ENCODE measurements around the gene LBHD1.
A peak's percentile ranks its signal among the peaks of the same experiment; 100 is the strongest.
"Not testable (repeated sequence)": the region's sequence is repeated elsewhere in the genome, so short reads cannot be mapped to it uniquely, and the experiment has no call there.

LBHD1 gene

DNA sequence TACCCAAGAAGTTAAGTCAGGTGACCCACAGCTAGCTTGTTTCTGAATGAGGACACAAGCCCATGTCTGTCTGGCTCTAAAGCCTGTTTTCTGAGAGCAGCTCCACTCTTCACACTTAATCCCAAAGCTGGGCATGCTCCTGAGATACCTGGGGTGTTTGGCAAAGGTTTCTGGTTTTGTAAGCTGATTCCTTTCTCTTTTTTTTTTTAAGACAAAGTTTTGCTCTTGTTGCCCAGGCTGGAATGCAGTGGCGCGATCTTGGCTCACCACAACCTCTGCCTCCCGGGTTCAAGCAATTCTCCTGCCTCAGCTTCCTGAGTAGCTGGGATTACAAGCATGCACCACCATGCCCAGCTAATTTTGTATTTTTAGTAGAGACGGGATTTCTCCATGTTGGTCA, 21.6 kb upstream of the LBHD1 start:
- not testable (repeated sequence) for DNase-seq (ENCODE audit: low spot score)

DNA sequence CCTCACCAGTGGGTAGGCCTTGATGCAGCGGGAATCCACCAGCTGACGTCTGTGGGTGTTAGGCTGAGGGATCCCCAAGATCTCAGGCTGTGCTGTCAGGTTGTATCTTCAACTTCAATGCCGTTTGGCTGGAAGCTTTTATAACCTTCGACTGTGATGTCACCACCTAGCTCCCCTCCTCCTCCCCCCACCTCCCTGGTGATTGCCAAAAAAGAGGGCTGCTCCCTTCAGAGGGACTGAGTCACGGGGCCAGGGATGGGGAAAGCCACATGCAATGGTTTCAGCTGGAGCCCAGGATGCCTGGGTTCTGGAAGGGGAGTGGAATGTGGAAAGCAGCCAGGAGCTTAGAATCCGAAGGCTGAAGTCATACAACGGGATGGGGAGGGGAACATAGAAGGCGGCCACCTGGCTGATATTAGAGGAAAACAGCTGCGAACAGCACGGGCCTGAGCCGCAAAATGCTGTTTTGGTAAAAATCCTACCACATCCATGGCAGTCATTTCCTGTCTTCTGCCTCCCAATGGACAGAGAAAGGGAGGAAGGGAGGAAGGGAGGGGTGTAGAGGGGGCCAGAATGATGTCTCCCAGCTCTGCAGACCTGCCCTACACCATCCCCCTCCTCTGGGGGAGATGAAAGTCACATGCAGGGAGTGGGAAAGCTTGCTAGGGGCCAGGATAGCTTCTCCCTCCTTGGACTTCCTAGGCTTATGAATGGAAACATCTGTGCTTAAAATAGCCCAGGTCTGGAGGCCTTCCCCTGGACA, 17.5 kb upstream of the LBHD1 start, which contains the start of gene LRRN4CL:
LRRN4CL (minus strand) TSS at position 110 of the 763 bp plus-strand sequence. CDS start 1,022 bp downstream, outside the sequence.
- DNase-seq (ENCODE audit: low spot score) = no peak

DNA sequence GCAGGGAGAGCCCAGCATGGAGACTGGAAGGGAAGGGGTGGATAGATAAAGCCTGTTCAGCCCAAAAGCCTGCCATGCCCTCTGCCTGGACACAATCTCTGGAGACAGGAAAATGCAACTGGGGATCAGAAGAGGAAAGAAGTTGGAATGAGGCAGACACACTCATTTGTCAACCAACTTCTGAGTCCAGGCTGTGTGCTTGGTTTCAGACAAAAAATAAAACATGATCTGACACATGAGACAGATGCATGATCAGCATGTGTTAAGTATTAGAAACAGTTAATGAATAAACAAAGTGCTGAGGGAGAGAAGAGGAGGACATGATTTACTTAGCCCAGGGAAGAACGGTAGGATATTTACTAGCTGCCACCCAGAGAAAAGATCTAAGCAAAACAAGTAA, 16.4 kb upstream of the LBHD1 start:
- DNase-seq (ENCODE audit: low spot score) = no peak

DNA sequence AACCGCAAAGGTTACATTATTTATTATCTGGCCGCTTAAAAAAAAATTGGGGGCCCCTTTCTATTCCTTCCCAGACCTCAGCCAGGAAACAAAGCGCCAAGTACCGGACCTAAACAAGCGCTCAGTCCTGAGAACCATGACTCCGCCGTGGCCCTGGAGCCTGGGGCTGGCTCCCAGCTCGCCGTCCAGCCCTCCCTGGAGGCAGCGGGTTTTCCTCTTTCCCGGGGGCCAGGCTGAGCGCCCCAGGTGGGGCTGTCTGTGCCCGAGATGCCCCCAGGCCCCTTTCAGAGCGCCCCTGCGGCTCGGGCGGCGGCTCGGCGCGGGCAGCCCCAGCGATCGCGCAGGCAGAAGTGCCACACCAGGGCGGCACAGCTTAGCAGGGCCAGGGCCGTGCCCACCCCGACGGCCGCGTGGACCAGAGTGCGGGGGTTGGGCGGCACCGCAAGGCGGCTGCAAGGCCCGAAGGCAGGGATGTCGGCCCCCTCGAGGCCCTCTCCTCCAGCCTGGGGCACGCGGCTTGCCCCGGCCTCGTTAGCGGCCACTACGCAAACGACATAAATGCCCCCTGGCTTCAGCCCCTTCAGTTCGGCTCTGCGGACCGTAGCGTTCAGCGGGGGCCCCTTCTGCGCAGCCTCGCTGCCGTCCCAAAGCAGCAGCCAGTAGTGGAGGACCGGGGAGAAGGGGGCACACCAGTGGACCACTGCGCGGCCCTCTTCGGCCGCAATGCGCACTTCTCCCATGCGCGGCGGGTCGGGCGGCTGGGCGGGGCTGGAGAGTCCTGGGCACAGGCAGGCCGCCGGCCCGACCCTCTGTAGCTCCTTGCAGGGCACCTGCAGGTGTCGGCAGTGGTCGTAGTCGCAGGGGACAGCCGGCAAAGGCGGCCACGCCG, 15.7 kb upstream of the LBHD1 start:
- DNase-seq (ENCODE audit: low spot score) = no peak

DNA sequence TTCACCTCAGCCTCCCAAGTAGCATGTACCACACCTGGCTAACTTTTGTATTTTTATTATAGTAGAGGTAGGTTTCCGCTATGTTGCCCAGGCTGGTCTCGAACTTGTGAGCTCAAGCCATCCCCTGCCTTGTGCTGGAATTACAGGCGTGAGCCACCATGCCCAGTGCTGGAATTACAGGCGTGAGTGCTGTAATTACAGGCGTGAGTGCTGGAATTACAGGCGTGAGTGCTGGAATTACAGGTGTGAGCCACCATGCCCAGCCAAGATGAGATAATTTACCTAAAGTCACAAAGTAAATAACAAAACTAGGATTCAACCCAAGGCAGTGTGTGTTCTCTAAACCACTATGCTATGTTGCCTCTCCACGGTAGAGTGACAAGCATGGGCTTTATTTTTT, 10.5 kb upstream of the LBHD1 start:
- no peak for DNase-seq (ENCODE audit: low spot score)

DNA sequence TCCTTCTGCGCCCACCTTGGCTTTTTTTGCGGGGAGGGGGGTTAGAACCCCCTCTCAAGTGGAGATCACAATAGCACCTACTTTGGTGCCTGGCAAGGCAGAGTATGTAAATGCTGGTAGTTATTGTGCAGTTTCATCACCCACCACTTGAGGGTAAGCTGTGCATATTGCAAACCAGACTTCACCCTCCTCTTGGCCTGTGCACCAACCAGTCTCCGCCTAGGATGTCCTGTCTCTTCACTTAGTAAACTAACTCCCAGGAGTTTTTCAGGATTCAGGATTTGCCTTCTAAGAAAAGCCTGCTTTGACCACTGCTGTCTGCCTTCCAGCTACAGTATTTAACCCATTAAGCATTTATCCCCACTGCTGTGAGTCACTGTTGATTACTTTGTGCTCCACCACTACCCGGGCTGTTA, 8.8 kb upstream of the LBHD1 start:
- peak; percentile 75 for DNase-seq (ENCODE audit: low spot score)

DNA sequence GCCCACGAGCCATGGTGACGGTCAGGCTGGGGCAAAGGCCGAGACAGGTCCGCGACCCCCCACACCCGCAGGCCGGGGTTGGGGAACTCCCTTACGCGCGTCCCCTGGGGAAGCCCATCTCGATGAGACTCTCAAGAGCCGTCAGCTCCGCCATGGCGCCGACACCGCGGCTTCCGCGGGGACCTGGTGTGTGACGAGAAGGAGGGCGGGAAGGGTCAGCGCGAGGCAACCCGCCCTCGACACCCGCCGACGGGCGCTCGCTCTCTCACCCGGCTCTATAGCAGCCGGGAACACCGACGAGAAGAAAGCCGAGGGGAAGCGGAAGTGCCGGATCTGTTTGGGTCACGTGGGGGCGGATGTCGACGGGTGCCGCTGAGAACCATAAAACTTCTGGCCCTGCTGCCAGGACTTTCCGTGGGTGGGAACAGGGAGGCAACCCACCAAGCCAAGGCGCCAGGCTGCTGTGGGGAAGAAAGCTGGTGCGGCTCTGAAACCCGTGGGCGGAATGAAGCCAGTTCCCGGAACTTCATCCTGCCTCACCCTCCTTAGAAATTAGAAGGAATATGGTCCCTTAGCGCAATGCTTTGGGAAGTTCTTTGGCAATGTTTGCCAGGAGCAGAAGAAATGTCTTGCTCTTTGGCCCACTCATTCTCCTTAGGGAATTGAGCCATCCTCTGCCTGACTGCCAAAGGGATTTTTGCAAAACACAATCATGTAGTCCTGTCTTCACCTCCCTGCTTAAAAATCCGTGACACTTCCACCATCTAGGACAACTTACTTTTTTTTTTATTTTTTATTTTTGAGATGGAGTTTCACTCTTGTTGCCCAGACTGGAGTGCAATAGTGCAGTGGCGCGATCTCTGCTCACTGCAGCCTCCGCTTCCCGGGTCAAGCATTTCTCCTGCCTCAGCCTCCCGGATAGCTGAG, 7.0 kb upstream of the LBHD1 start, which contains the start of gene UBXN1:
UBXN1 (minus strand) TSS at position 304 of the 927 bp plus-strand sequence; CDS start at position 154, 150 bp downstream.
- peak; percentile 91 for DNase-seq (ENCODE audit: low spot score)

DNA sequence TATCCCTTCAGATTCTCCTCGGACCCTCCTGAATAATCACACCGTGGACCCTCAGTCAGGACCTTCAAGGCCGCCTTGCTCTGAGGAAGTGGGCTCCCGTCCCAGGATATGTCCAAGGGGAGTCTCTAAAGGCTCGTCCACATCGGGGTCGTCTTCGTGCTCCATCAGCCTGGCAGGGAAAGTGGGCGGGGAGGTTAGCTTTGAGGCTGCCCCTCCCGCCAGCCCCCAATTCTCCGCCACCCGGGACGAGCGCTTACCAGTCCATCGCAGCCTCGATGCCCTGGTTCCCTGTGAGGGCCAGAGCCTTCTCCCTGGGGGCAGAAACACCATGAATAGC, 6.3 kb upstream of the LBHD1 start:
- no peak for DNase-seq (ENCODE audit: low spot score)

DNA sequence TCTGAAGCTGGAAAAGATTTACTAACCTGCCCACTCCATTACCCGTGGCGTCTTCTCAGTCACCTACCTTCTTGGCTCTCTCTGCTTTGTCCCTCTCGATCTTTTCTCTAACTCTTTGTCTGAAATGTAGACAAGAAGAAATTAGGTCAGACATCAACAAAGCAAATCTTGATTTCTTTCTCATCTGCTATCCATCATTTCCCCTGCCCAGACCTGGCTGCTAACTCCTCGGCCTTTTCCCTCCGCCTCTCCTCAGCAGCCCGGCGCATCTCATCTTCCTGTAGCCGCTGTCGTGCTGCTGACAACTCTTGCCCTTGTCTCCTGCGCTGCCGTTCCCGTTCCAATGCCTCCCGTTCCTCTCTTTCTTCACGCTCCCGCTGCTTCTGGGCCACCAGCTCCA, 5.6 kb upstream of the LBHD1 start:
- no peak for DNase-seq (ENCODE audit: low spot score)

DNA sequence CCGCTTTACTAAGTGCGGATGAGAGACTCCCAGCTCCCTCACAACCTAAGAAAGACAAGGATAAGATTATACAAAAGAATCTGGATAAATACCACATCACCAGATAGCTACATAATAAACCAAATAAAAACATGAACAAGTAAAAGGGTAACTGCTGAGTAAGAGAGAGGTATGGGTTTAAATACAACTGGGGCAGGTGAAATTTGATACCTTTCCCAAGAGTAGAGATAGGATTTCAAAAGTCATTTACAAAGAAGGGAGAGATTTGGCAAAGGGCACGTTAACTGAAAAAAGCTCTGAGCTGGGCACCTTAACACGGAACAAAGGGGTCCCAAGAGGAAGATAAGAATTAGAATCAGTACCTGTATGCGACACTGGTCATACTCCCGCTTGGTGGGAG, 5.1 kb upstream of the LBHD1 start:
- DNase-seq (ENCODE audit: low spot score) = no peak

DNA sequence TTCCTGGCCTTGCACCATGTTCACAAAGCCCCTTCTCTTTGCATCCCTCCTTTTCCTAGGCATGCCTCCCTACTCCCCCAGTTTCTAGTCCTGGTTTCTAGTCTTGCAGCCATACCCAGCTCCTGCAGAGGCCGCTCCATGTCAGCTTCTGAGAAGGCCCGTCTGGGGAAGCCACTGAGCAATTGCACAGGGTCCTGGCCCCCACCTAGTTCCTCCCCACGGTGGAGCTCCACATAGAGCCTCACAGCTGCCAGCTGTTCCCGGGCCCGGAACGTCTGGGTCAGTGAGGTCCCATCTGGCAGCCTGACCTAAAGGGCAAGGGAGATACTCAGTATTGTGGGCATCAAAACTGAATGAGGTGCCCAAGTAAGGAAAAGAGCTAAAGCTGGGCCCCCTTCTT, 4.6 kb upstream of the LBHD1 start:
- DNase-seq (ENCODE audit: low spot score) = no peak

DNA sequence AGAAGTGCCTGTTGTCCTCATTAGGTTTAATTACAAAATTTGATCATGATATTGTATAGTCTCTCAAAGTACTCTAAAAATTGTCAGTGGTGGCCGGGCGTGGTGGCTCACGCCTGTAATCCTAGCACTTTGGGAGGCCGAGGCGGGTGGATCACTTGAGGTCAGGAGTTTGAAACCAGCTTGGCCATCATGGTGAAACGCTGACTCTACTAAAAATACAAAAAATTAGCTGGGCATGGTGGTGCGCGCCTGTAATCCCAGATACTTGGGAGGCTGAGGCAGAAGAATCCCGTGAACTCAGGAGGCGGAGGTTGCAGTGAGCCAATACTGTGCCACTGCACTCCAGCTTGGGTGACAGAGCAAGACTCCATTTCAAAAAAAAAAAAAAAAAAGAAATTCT, 3.3 kb upstream of the LBHD1 start:
- DNase-seq (ENCODE audit: low spot score) = not testable (repeated sequence)

DNA sequence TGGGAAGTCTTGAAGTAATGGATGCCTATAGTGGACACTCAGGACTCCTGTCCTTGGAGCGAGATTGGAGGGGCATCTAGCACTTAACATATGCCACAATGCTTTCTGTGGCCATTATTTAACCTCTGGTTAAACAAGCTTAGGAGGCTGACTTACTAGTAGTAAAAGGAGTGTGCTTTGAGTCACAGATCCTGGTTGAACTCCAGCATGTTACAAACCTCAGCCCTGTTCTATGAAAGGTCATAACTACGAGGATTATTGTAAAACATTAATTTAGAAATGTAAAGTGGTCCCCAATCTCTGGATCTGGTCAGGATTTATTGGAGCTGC, 1.1 kb upstream of the LBHD1 start:
- DNase-seq (ENCODE audit: low spot score) = no peak

DNA sequence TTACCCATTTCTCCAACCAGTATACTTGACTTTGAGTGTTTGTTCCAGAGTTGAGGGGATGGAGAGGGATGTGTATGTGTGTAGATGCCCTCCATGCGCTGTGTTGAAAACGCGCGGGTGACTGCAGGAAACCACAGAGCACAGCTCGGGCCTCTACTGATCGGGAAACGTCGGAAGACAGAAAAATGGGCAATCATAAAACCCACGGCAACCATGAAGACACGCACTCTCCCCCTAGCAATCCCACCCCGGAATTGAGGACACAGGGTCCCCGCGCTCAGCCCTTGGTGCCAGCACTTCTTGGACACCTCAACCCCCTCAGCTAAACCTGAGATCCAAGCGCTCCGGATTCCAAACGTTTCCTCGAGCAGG, 845 bp downstream of the LBHD1 start:
- peak; percentile 74 for DNase-seq (ENCODE audit: low spot score)

DNA sequence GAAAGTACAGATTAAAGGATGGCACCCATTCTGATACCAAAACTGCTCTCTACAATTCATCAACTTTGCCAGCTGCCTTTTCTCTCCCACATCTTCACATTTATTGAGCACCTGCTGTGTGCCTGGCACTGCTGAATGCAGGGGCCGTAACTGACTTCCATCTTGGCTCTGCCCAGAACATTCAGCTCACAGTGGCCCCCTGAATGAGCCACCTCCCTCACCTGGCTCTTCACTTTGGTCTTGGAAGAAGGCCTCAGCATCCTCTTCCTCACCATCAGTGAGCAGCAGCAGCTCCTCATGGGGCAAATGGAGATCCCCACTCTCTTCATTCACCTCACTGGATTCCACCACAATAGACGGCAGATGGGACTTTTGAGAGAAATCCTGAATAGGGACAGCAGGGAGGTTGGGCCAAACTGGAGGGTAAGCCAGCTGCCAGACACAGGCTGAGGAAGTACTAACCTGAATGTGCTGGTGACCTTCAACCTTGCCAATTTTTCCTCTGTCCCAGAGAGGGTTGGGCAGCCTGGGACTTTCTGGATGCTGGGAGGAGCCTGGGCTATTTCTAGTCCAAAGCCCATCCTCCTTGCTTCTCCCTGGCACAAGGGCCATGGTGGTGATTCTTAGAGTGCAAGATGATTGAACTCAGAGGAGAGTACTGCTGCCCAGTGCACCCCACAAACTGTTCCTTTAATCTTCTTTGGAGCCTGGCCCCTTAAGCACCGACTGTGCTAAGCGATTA, 2.5 kb downstream of the LBHD1 start:
- no peak for DNase-seq (ENCODE audit: low spot score)

DNA sequence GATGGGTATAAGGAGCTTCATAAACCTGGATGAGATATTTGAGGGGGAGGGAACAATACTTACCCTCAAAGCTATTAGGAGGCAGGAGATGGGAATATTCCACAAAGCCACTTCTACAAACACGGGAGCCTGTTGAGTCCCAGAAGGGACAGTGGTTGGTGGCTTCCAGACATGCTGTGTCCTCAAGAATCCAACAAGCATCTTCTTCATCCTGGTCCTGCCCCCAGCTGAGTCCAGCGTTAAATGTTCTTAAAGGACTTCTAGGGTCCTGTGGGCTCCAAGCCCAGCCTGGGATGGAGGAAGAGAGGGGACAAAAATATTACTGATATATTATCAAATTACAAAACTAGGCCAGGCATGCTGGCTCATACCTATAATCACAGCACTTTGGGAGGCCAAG, 4.6 kb downstream of the LBHD1 start:
- DNase-seq (ENCODE audit: low spot score) = no peak

DNA sequence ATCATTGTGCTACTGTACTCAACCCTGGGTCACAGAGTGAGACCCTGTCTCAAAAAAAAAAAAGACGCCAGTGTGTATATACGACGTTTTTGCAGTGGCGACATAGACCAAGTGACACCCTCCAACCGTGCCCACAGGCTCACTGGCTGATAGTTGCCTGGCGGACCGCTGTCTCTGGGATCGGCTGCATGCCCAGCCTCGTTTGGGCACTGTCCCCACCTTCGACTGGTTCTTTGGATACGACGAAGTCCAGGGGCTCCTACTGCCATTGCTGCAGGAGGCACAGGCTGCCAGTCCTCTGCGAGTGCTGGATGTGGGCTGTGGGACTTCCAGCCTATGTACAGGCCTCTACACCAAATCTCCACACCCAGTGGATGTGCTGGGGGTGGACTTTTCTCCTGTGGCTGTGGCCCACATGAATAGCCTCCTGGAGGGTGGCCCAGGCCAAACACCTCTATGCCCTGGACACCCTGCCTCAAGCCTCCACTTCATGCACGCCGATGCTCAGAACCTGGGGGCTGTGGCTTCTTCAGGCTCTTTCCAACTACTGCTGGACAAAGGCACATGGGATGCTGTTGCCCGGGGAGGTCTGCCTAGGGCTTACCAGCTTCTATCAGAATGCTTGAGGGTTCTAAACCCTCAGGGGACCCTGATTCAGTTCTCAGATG, 5.7 kb downstream of the LBHD1 start:
- no peak for DNase-seq (ENCODE audit: low spot score)

DNA sequence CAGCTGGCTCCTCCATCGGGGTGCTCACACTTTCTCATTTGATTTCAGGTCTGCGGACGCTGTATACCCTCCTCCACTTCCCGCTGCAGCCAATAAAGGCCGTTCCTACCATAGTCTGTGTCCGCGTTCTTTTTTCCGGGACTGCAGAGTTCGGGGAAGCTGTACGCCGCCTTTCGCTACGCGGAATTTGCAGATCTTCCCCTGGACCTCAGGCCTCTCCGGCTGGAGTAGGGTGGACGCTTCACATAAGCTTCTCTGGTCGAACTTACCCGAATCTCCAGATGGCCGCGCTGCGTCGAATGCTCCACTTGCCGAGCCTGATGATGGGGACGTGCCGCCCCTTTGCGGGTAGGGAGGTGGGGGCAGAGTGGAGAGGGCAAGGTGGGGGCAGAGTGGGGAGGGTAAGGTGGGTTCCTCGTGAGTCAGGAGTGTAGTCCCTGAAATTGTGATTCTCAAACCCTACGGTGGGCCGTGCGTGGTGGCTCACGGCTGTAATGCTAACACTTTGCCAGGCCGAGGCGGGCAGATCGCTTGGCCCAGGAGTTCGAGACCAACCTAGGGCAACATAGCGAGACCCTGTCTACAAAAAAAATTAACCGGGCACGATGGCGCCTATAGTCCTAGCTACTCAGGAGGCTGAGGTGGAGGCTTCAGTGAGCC, 6.3 kb downstream of the LBHD1 start:
- peak; percentile 53 for DNase-seq (ENCODE audit: low spot score)

DNA sequence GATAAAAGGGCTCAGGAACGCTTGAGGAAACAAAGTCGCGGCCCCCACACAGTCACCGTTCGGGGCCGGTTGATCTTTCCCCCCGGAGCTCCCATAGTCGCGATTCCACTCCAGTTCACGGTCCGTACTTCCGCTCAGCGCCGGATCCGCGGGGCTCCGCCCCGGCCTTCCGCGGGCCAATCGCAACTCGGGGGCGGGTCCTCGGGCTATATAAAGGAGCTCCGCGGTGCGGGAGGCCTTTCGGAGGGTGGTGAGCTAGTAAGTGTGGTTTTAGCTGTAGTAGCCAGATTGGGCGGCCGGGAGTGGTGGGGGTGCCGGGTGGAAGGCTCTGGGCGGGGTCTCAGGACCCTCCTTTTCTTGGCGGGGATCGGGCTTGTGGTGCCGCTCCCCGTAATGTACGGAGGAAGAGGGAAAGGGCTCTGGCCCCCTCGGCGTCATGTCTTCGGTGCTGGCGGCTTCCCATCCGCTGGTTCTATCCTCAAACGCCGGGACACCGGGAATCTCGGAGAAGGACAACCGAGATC, 6.9 kb downstream of the LBHD1 start, which contains the start of the genes C11orf98 and CSKMT:
C11orf98 (minus strand) TSS at position 136 of the 524 bp plus-strand sequence; CDS start at position 95, 41 bp downstream.
CSKMT (plus strand) TSS at position 238 of the 524 bp plus-strand sequence. CDS start 568 bp downstream, outside the sequence.
- peak; percentile 92 for DNase-seq (ENCODE audit: low spot score)
